Measurements from ENCODE around the gene FTCDNL1. TPM values are rescaled to one million over a fixed set of nuclear protein-coding genes. Genes with fewer than 3 reads are reported as not detected.

The FTCDNL1 gene
- total RNA-seq, 3 donors from 2014 or later: 2.1 to 5.1 (median 2.3) TPM

GRCh38 chr2:199792381-199792780 lies 58.6 kb downstream of the FTCDNL1 start:
- no peak for ATAC-seq
- Histone ChIP-seq H3K4me3 (no peak overlapping the region), H3K4me1 (ENCODE audit: low read depth) (no peaks in the 10 kb centered on the region), H3K9me3 (no peaks in the 10 kb centered on the region), H3K36me3 (ENCODE audit: low read depth) (no peaks in the 10 kb centered on the region)
- no peak for DNase-seq
- intact Hi-C loops (cut with DNase I, micrococcal nuclease): no loop called here
- TF ChIP-seq CTCF (IDR thresholded peaks at IDR 0.05): no peak

GRCh38 chr2:199791326-199791725 lies 59.7 kb downstream of the FTCDNL1 start:
- Histone ChIP-seq H3K9me3 (no peaks in the 10 kb centered on the region), H3K4me3 (no peak overlapping the region), H3K36me3 (ENCODE audit: low read depth) (no peaks in the 10 kb centered on the region), H3K4me1 (ENCODE audit: low read depth) (no peaks in the 10 kb centered on the region)
- DNase-seq: no peak
- no peak for TF ChIP-seq CTCF (IDR thresholded peaks at IDR 0.05)
- ATAC-seq: no peak
- intact Hi-C loops (cut with DNase I, micrococcal nuclease): no loop called here

- ATAC-seq (peak; percentile 22), DNase-seq (no peak)
- Histone ChIP-seq H3K4me3 (no peak overlapping the region), H3K9me3 (no peaks in the 10 kb centered on the region), H3K4me1 (ENCODE audit: low read depth) (no peaks in the 10 kb centered on the region), H3K36me3 (ENCODE audit: low read depth) (no peaks in the 10 kb centered on the region)
- intact Hi-C loops (cut with DNase I, micrococcal nuclease): no loop called here
- no peak for TF ChIP-seq CTCF (IDR thresholded peaks at IDR 0.05)
Observed at GRCh38 chr2:199784512-199784911, 66.5 kb downstream of the FTCDNL1 start.

- Histone ChIP-seq H3K4me1 (ENCODE audit: low read depth) (no peaks in the 10 kb centered on the region), H3K9me3 (no peaks in the 10 kb centered on the region), H3K4me3 (no peak overlapping the region), H3K36me3 (ENCODE audit: low read depth) (no peaks in the 10 kb centered on the region)
- no peak for ATAC-seq
- no peak for DNase-seq
- intact Hi-C loops (cut with DNase I, micrococcal nuclease): no loop called here
- no peak for TF ChIP-seq CTCF (IDR thresholded peaks at IDR 0.05)
Observed at GRCh38 chr2:199779589-199779988, 71.4 kb downstream of the FTCDNL1 start.

- no peak for TF ChIP-seq CTCF (IDR thresholded peaks at IDR 0.05)
- no peaks in the 10 kb centered on the region for H3K9me3 ChIP-seq
- intact Hi-C loops (cut with DNase I, micrococcal nuclease): no loop called here
- no peak for DNase-seq
- H3K36me3 ChIP-seq (ENCODE audit: low read depth): no peaks in the 10 kb centered on the region
- no peak overlapping the region for H3K4me3 ChIP-seq
- H3K4me1 ChIP-seq (ENCODE audit: low read depth): no peaks in the 10 kb centered on the region
- ATAC-seq: no peak
Observed at GRCh38 chr2:199778655-199779054, 72.3 kb downstream of the FTCDNL1 start.

GRCh38 chr2:199777916-199778315 lies 73.1 kb downstream of the FTCDNL1 start:
- intact Hi-C loops (cut with DNase I, micrococcal nuclease): no loop called here
- Histone ChIP-seq H3K36me3 (ENCODE audit: low read depth) (no peaks in the 10 kb centered on the region), H3K9me3 (no peaks in the 10 kb centered on the region), H3K4me1 (ENCODE audit: low read depth) (no peaks in the 10 kb centered on the region), H3K4me3 (no peak overlapping the region)
- no peak for TF ChIP-seq CTCF (IDR thresholded peaks at IDR 0.05)
- ATAC-seq (no peak), DNase-seq (no peak)
